GM18867 (cell line): ENCODE data around the gene SLC34A2.
"Not testable (repeated sequence)": the region's sequence is repeated elsewhere in the genome, so short reads cannot be mapped to it uniquely, and the experiment has no call there.

Source experiments
- ATAC-seq: cut with Tn5 transposase; IDR thresholded peaks from one replicate; pipeline ENCODE4 v1.9.1; 2021; ENCODE audit warnings: mild to moderate bottlenecking, moderate library complexity; ENCODE audit not compliant: unreplicated experiment

SLC34A2 gene

GRCh38 chr4:25658777-25659176, 3.1 kb downstream of the SLC34A2 start:
- no peak for ATAC-seq

- not testable (repeated sequence) for ATAC-seq
These were observed 5.8 kb downstream of the SLC34A2 start for GRCh38 chr4:25661441-25661840.

- ATAC-seq = no peak
These were observed 6.7 kb downstream of the SLC34A2 start for GRCh38 chr4:25662306-25662705.

GRCh38 chr4:25663781-25664180, 8.1 kb downstream of the SLC34A2 start:
- no peak for ATAC-seq

GRCh38 chr4:25666031-25666630, 10.5 kb downstream of the SLC34A2 start:
- ATAC-seq = no peak

- no peak for ATAC-seq
These were observed 12.4 kb downstream of the SLC34A2 start for GRCh38 chr4:25667931-25668557.

- no peak for ATAC-seq
These were observed 15.3 kb downstream of the SLC34A2 start for GRCh38 chr4:25670991-25671390.

- no peak for ATAC-seq
These were observed 17.1 kb downstream of the SLC34A2 start for GRCh38 chr4:25672756-25673155.

GRCh38 chr4:25674386-25674785, 18.7 kb downstream of the SLC34A2 start:
- ATAC-seq = no peak

GRCh38 chr4:25676221-25676620, 20.6 kb downstream of the SLC34A2 start:
- no peak for ATAC-seq

- no peak for ATAC-seq
These were observed 21.5 kb downstream of the SLC34A2 start for GRCh38 chr4:25677157-25677556.

GRCh38 chr4:25677943-25678342, 22.3 kb downstream of the SLC34A2 start:
- ATAC-seq = no peak

- ATAC-seq = no peak
These were observed 32.1 kb downstream of the SLC34A2 start for GRCh38 chr4:25687773-25688172.

GRCh38 chr4:25694466-25694865, 38.8 kb downstream of the SLC34A2 start:
- no peak for ATAC-seq

- no peak for ATAC-seq
These were observed 40.8 kb downstream of the SLC34A2 start for GRCh38 chr4:25696409-25696808.

- no peak for ATAC-seq
These were observed 41.9 kb downstream of the SLC34A2 start for GRCh38 chr4:25697516-25697915.

GRCh38 chr4:25700661-25701060, 45.0 kb downstream of the SLC34A2 start:
- no peak for ATAC-seq

- ATAC-seq = no peak
These were observed 47.2 kb downstream of the SLC34A2 start for GRCh38 chr4:25702848-25703247.

- no peak for ATAC-seq
These were observed 48.2 kb downstream of the SLC34A2 start for GRCh38 chr4:25703731-25704388.

GRCh38 chr4:25704516-25704915, 48.9 kb downstream of the SLC34A2 start:
- no peak for ATAC-seq

- no peak for ATAC-seq
These were observed 55.0 kb downstream of the SLC34A2 start for GRCh38 chr4:25710637-25711036.

GRCh38 chr4:25712611-25713010, 57.0 kb downstream of the SLC34A2 start:
- ATAC-seq = no peak
